Suprapubic skin (tissue), 4 donors: ENCODE results near the gene EPG5. TPM values are rescaled to one million over a fixed set of nuclear protein-coding genes. Genes with fewer than 3 reads are reported as not detected.

Experiments used
- DNase-seq, 2 donors: peaks; one replicate each; pipeline ENCODE4 v3.0.0-alpha.2; 2019; ENCODE audit warnings: low spot score in 2 of 2
- H3K27ac ChIP-seq: fragments of 200-600 bp; sonication (generic); one replicate; pipeline ENCODE4 v1.5.1; 2019
- H3K27me3 ChIP-seq: fragments of 200-600 bp; sonication (generic); one replicate; pipeline ENCODE4 v1.5.1; 2019
- H3K36me3 ChIP-seq: fragments of 200-600 bp; sonication (generic); one replicate; pipeline ENCODE4 v1.5.1; 2019
- H3K4me1 ChIP-seq: fragments of 200-600 bp; sonication (generic); one replicate; pipeline ENCODE4 v1.5.1; 2019
- H3K4me3 ChIP-seq: fragments of 200-600 bp; sonication (generic); one replicate; pipeline ENCODE4 v1.5.1; 2019; ENCODE audit warnings: mild to moderate bottlenecking
- H3K9me3 ChIP-seq: fragments of 200-600 bp; sonication (generic); one replicate; pipeline ENCODE4 v1.5.1; 2019
- EP300 ChIP-seq: sonication (generic); formaldehyde crosslinking; IDR thresholded peaks from one replicate; pipeline ENCODE4 v1.6.1; 2017; ENCODE audit warnings: antibody characterized with exemption
- POLR2A ChIP-seq, 2 donors: fragments of 450-650 bp; IDR thresholded peaks; one replicate each; pipeline ENCODE4 v1.6.1; 2017; ENCODE audit warnings: antibody characterized with exemption in 2 of 2, mild to moderate bottlenecking in 2 of 2, moderate library complexity in 2 of 2
- POLR2AphosphoS5 ChIP-seq, 3 donors: sonication (generic); formaldehyde crosslinking; IDR thresholded peaks; one replicate each; pipeline ENCODE4 v1.6.1; 2017; ENCODE audit warnings: antibody characterized with exemption in 3 of 3
- WGBS: methylation state at CpG from one replicate; pipeline ENCODE4 v1.1.5; 2018; 5-methylcytosine and 5-hydroxymethylcytosine counted together
- total RNA-seq, 4 donors: library from RNA; depleted of rRNA; stranded (reverse); fragments of >200 nt; gene quantifications; one replicate each; pipeline ENCODE4 v1.1.0, GENCODE V29; 2016
- TF ChIP-seq, protein P1 (sequence below), 2 donors: fragments of 200-600 bp in 1 of 2; fragments of 450-650 bp in 1 of 2; sonication (generic) in 1 of 2; IDR thresholded peaks; one replicate each; pipeline ENCODE4 v1.5.1; 2016 to 2019; ENCODE audit warnings: antibody characterized with exemption in 2 of 2, mild to moderate bottlenecking in 1 of 2, moderate library complexity in 1 of 2

The EPG5 gene
- total RNA-seq, 4 donors from 2014 or later, result 31.5 to 107 (median 53.5) TPM

DNA sequence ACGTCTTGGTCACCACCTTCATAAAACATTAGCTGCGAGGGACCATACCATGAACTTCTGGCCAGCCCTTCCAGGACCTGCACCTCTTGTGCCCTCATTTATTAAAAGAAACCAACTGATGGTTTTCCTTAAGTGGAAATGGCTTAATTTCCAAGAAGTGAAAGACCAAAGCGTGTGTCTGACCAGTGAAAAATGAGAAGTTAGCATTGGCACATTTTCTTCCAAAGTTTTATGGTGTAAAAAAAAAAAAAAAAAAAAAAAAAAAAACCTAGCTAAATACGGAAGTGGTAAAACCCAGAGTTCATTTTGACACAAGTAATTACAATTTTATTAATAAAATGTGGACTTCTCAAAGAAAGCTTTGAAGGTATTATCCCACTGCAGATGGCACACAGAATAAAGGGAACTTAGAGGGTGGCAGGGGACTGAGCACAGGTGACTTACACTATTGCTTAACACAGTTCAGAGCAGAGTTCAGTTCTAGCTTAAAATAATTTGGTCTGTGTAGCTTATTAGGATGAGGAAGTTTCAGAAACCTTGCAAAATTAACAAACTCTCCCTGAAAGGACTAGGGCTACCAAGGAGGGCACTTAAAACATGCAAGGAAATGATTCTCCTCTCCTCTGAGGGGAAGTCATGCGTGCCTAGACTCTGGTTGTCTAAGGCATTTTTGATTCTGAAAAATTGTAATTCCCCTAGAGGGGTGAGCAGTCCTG, 42.2 kb upstream of the EPG5 start:
- TF ChIP-seq EP300, result no peak
- TF ChIP-seq, protein P1, sequence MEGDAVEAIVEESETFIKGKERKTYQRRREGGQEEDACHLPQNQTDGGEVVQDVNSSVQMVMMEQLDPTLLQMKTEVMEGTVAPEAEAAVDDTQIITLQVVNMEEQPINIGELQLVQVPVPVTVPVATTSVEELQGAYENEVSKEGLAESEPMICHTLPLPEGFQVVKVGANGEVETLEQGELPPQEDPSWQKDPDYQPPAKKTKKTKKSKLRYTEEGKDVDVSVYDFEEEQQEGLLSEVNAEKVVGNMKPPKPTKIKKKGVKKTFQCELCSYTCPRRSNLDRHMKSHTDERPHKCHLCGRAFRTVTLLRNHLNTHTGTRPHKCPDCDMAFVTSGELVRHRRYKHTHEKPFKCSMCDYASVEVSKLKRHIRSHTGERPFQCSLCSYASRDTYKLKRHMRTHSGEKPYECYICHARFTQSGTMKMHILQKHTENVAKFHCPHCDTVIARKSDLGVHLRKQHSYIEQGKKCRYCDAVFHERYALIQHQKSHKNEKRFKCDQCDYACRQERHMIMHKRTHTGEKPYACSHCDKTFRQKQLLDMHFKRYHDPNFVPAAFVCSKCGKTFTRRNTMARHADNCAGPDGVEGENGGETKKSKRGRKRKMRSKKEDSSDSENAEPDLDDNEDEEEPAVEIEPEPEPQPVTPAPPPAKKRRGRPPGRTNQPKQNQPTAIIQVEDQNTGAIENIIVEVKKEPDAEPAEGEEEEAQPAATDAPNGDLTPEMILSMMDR (IDR thresholded peaks at IDR 0.05), result no peak
- no peak for TF ChIP-seq POLR2A (IDR thresholded peaks at IDR 0.05)
- TF ChIP-seq POLR2AphosphoS5 (IDR thresholded peaks at IDR 0.05), result no peak

DNA sequence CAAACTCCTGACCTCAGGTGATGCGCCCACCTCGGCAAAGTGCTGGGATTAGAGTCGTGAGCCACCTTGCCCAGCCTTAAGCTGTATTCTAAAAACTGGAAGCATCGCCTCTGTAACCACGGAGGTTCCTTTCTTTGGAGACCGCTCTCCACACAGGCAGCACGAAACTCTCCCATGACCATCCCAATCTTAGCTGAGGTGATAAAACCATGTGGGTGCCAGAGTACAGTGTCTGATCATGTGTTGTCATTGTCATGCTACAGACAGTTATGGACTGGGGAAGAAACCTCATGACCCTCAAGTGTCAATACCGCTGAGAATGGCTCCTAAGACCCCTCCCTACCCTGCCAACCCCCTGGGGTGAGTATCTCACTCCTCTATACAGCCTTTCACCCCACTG, 41.4 kb upstream of the EPG5 start:
- no peaks in the 10 kb centered on the region for H3K9me3 ChIP-seq
- TF ChIP-seq EP300 (no peak), POLR2A (IDR thresholded peaks at IDR 0.05) (no peak), POLR2AphosphoS5 (IDR thresholded peaks at IDR 0.05) (no peak)
- TF ChIP-seq, protein P1 (IDR thresholded peaks at IDR 0.05), result no peak
- H3K4me3 ChIP-seq, result no peak overlapping the region
- no peaks in the 10 kb centered on the region for H3K27me3 ChIP-seq
- 96% methylated on average over 6 of the region's 8 CpGs for WGBS
- peaks cover 19% of the 10 kb centered on the region for H3K36me3 ChIP-seq
- DNase-seq, result no peak
- no peak overlapping the region for H3K27ac ChIP-seq
- H3K4me1 ChIP-seq, result no peaks in the 10 kb centered on the region

More for the DNA sequence above, 42.2 kb upstream of the EPG5 start:
- DNase-seq, result no peak
- Histone ChIP-seq H3K27me3 (no peaks in the 10 kb centered on the region), H3K36me3 (peaks cover 19% of the 10 kb centered on the region), H3K4me3 (no peak overlapping the region), H3K27ac (no peak overlapping the region), H3K4me1 (no peaks in the 10 kb centered on the region), H3K9me3 (no peaks in the 10 kb centered on the region)
- 91% methylated on average over 5 of the region's 5 CpGs for WGBS

DNA sequence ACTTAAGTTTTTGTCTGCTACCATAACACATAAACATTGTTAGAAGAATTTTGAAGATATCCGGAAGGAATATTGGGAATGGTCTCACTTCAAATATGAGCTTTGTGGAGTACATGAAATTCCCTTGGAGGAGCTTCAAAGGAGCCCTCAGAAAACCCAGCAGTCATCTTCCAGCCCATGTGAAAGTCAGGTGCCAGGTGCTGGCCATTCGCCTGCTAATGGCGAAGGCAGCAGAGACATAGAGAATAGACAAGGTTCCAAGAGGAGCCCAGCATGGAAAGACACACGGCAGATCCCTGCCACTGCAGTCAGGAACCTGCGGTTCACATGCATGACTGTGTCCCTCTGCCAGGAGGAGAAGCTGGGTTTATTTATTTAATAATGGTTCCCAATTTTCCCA, 40.0 kb upstream of the EPG5 start:
- 88% methylated on average over 5 of the region's 5 CpGs for WGBS
- H3K27ac ChIP-seq, result no peak overlapping the region
- peaks cover 22% of the 10 kb centered on the region for H3K36me3 ChIP-seq
- no peaks in the 10 kb centered on the region for H3K4me1 ChIP-seq
- no peak for TF ChIP-seq POLR2AphosphoS5 (IDR thresholded peaks at IDR 0.05)
- no peak for TF ChIP-seq EP300
- TF ChIP-seq, protein P1 (IDR thresholded peaks at IDR 0.05), result no peak
- no peak for TF ChIP-seq POLR2A (IDR thresholded peaks at IDR 0.05)
- no peaks in the 10 kb centered on the region for H3K9me3 ChIP-seq
- no peak for DNase-seq
- H3K4me3 ChIP-seq, result no peak overlapping the region
- no peaks in the 10 kb centered on the region for H3K27me3 ChIP-seq

DNA sequence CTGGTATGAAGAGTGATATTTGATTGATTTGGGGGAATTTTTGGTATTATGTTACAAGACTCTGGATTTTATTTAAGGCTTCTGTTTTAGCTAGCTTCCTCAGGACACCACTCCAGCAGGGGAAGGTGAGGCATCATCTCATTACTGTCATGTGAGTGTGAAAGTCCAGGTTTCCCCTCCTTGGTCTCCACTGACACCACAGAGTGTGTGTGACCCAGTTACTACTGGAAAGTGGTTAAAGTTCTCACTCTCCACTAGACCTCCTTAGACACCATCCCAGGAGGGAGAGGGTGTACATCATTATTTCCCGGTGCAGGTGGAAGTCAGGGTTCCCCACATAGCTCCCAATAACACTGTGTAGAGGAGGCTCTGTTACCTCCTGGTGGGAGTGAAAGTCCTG, 35.8 kb upstream of the EPG5 start:
- no peak for TF ChIP-seq POLR2A (IDR thresholded peaks at IDR 0.05)
- no peak for TF ChIP-seq EP300
- no peak for TF ChIP-seq POLR2AphosphoS5 (IDR thresholded peaks at IDR 0.05)
- TF ChIP-seq, protein P1 (IDR thresholded peaks at IDR 0.05), result no peak
- Histone ChIP-seq H3K36me3 (peaks cover 7% of the 10 kb centered on the region), H3K4me1 (no peaks in the 10 kb centered on the region), H3K9me3 (no peaks in the 10 kb centered on the region), H3K27me3 (no peaks in the 10 kb centered on the region), H3K4me3 (no peak overlapping the region), H3K27ac (no peak overlapping the region)
- no peak for DNase-seq
- 90% methylated on average over 1 of the region's 1 CpG for WGBS

DNA sequence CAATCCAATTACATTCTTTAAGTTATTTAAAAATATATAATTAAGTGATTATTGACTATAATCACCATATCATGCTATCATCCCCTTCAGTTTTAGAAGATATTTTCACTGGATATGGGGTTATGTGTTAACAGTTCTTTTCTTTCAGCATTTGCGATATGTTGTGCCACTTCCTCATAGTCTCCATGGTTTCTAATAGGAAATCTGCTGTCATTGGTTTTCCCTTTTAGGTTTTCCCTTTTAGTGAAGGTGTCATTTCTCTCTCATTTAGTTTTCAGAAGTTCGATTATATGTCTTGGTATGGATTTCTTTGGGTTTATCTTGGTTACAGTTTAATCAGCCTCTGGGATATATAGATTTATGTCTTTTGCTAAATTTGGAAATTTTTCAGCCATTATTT, 34.8 kb upstream of the EPG5 start:
- Histone ChIP-seq H3K9me3 (no peaks in the 10 kb centered on the region), H3K27ac (no peak overlapping the region), H3K36me3 (peaks cover 3% of the 10 kb centered on the region), H3K4me3 (no peak overlapping the region), H3K4me1 (no peaks in the 10 kb centered on the region), H3K27me3 (no peaks in the 10 kb centered on the region)
- no peak for TF ChIP-seq POLR2A (IDR thresholded peaks at IDR 0.05)
- TF ChIP-seq, protein P1 (IDR thresholded peaks at IDR 0.05), result no peak
- TF ChIP-seq EP300, result no peak
- TF ChIP-seq POLR2AphosphoS5 (IDR thresholded peaks at IDR 0.05), result no peak
- no peak for DNase-seq
- 95% methylated on average over 2 of the region's 2 CpGs for WGBS
